ENCODE data around the gene ZNF774. TPM values are rescaled to one million over a fixed set of nuclear protein-coding genes. Genes with fewer than 3 reads are reported as not detected.

ZNF774 gene
- polyA plus RNA-seq, 4 donors, result 0.89 to 6.7 (median 1.7) TPM

DNA sequence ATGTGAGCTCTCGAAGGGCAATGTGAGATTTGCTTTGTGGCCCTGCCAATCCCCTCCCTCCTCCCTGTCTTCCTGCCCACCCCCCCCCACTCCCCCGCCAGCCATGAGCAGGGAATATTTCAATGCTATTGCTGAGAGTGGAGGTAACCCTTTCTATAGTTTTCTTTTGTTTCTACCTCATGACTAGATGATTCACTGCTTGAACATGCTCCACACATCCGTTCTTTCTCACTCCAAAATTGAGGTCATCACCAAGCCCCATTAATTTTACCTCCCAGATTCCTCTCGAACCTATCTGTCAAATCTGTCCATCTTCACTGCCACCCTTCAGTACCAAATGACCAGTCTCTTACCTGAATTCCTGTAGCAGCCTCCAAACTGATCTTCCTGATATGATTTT, 12.2 kb downstream of the ZNF774 start:
- H3K27me3 ChIP-seq (ENCODE audit: control insufficient read depth in 3 of 3, insufficient read depth in 3 of 3, low read length in 3 of 3), result no peaks in the 10 kb centered on the region
- no peak overlapping the region for H3K4me3 ChIP-seq (ENCODE audit: low read depth in 1 of 3, low read length in 3 of 3)
- H3K4me1 ChIP-seq (ENCODE audit: control insufficient read depth in 3 of 3, insufficient read depth in 2 of 3, low read depth in 1 of 3, low read length in 2 of 3), result peaks cover 0 to 6% (median 0%) of the 10 kb centered on the region in 3 donors
- H3K9me3 ChIP-seq (ENCODE audit: control insufficient read depth in 2 of 2, insufficient read depth in 1 of 2, low read depth in 1 of 2, low read length in 1 of 2), result no peaks in the 10 kb centered on the region
- DNase-seq, result no peak
- FAIRE-seq, result no peak
- WGBS, 3 donors, result 87 to 95% (median 90%) methylated on average over 4 of the region's 4 CpGs
- no peak overlapping the region for H3K27ac ChIP-seq (ENCODE audit: low read depth in 1 of 3, low read length in 2 of 3)
- peaks cover 0 to 23% (median 0%) of the 10 kb centered on the region in 3 donors for H3K36me3 ChIP-seq (ENCODE audit: control insufficient read depth in 3 of 3, insufficient read depth in 2 of 3, low read depth in 1 of 3, low read length in 3 of 3)

DNA sequence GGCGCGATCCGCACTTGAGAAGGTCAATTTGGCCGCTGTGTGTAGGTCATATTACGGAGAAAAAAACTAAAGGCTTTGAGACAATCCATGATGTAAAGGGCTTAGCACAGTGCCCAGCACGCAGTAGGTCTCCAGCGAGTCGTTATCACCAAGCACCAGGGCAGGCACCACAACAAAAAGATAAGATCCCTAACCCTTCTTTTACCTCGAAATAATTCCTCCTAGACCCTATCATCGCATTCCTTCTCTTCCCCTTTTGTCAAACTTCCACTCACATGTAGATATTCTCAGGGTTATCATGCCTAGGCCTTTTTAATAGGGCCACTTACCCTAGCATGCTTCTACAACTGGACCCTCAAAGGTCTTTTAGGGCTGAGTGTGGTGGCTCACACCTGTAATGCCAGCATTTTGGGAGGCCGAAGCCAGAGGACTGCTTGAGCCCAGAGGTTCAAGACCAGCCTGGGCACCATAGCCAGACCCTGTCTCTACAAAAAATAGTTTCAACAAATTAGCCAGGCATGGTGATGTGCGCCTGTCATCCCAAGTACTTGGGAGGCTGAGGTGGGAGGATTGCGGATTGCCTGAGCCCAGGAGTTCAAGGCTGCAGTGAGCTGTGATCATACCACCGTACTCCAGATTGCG, 13.5 kb downstream of the ZNF774 start:
- Histone ChIP-seq H3K4me3 (ENCODE audit: low read depth in 1 of 3, low read length in 3 of 3) (no peak overlapping the region), H3K4me1 (ENCODE audit: control insufficient read depth in 3 of 3, insufficient read depth in 2 of 3, low read depth in 1 of 3, low read length in 2 of 3) (peaks cover 0 to 6% (median 0%) of the 10 kb centered on the region in 3 donors), H3K36me3 (ENCODE audit: control insufficient read depth in 3 of 3, insufficient read depth in 2 of 3, low read depth in 1 of 3, low read length in 3 of 3) (peaks cover 0 to 15% (median 0%) of the 10 kb centered on the region in 3 donors), H3K27ac (ENCODE audit: low read depth in 1 of 3, low read length in 2 of 3) (no peak overlapping the region), H3K27me3 (ENCODE audit: control insufficient read depth in 3 of 3, insufficient read depth in 3 of 3, low read length in 3 of 3) (no peaks in the 10 kb centered on the region), H3K9me3 (ENCODE audit: control insufficient read depth in 2 of 2, insufficient read depth in 1 of 2, low read depth in 1 of 2, low read length in 1 of 2) (no peaks in the 10 kb centered on the region)
- WGBS, 3 donors, result 88 to 94% (median 93%) methylated on average over 15 of the region's 15 CpGs
- DNase-seq (no peak), FAIRE-seq (no peak)

DNA sequence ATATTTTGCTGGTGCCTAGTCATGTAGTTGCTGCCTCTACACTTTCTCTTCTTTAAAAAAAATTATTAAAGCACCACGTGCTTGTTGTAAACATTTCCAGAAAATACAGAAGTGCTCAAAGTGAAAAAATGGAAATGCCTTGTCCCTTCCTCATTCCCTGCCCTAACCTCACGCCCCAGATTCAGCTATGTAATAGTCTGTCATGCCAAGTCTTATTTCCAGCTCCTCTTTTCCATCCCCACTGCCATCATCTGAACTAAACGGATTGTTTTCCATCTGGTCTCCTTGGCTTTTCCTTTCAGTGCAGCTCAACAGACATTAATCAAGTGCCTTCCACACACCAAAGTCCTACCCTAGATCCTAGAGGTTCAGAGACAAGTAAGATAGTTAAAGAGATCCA, 15.5 kb downstream of the ZNF774 start:
- WGBS, 3 donors, result 46 to 67% (median 65%) methylated on average over 3 of the region's 3 CpGs
- Histone ChIP-seq H3K9me3 (ENCODE audit: control insufficient read depth in 2 of 2, insufficient read depth in 1 of 2, low read depth in 1 of 2, low read length in 1 of 2) (no peaks in the 10 kb centered on the region), H3K27me3 (ENCODE audit: control insufficient read depth in 3 of 3, insufficient read depth in 3 of 3, low read length in 3 of 3) (no peaks in the 10 kb centered on the region), H3K4me1 (ENCODE audit: control insufficient read depth in 3 of 3, insufficient read depth in 2 of 3, low read depth in 1 of 3, low read length in 2 of 3) (no peaks in the 10 kb centered on the region), H3K4me3 (ENCODE audit: low read depth in 1 of 3, low read length in 3 of 3) (no peak overlapping the region), H3K27ac (ENCODE audit: low read depth in 1 of 3, low read length in 2 of 3) (no peak overlapping the region), H3K36me3 (ENCODE audit: control insufficient read depth in 3 of 3, insufficient read depth in 2 of 3, low read depth in 1 of 3, low read length in 3 of 3) (peaks cover 0 to 3% (median 0%) of the 10 kb centered on the region in 3 donors)
- no peak for DNase-seq
- no peak for FAIRE-seq

DNA sequence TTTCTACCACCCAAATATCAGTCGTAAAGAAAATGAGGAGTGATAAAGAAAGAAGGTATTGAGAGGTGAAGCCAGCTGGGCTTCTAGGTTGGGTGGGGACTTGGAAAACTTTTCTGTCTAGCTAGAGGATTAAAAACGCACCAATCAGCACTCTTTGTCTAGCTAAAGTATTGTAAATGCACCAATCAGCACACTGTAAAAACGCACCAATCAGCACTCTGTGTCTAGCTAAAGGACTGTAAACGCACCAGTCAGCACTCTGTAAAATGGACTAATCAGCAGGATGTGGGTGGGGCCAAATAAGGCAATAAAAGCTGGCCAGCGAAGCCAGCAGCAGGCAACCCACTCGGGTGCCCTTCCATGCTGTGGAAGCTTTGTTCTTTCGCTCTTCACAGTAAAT, 23.0 kb downstream of the ZNF774 start:
- WGBS, 3 donors, result 96 to 98% (median 98%) methylated on average over 7 of the region's 7 CpGs
- FAIRE-seq (no peak), DNase-seq (no peak)
- peaks cover 0 to 20% of the 10 kb centered on the region in 2 donors for H3K9me3 ChIP-seq (ENCODE audit: control insufficient read depth in 2 of 2, insufficient read depth in 1 of 2, low read depth in 1 of 2, low read length in 1 of 2)
- no peak overlapping the region for H3K4me3 ChIP-seq (ENCODE audit: low read depth in 1 of 3, low read length in 3 of 3)
- H3K4me1 ChIP-seq (ENCODE audit: control insufficient read depth in 3 of 3, insufficient read depth in 2 of 3, low read depth in 1 of 3, low read length in 2 of 3), result no peaks in the 10 kb centered on the region
- H3K27me3 ChIP-seq (ENCODE audit: control insufficient read depth in 3 of 3, insufficient read depth in 3 of 3, low read length in 3 of 3), result no peaks in the 10 kb centered on the region
- H3K27ac ChIP-seq (ENCODE audit: low read depth in 1 of 3, low read length in 2 of 3), result no peak overlapping the region
- H3K36me3 ChIP-seq (ENCODE audit: control insufficient read depth in 3 of 3, insufficient read depth in 2 of 3, low read depth in 1 of 3, low read length in 3 of 3), result peaks cover 0 to 2% (median 0%) of the 10 kb centered on the region in 3 donors

DNA sequence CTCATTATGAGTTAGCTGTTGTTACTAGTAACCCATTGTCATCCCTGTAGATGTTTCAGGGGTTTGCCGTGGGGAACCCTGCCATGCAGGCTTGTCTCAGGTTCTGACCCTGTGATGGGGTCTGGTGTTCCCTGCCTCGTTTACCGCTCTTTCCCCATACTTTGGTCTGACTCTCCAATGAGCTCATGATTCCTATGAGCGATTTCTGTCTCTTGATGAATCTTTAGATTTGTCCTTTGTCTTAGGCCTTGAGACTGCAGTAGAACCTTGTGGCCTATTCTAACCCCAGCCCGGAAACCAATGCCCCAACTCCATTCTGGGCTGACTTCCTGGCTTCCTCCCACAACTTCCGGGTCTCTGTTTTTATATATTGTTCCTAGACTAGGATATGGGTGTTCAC, 24.7 kb downstream of the ZNF774 start:
- H3K27me3 ChIP-seq (ENCODE audit: control insufficient read depth in 3 of 3, insufficient read depth in 3 of 3, low read length in 3 of 3), result no peaks in the 10 kb centered on the region
- H3K4me1 ChIP-seq (ENCODE audit: control insufficient read depth in 3 of 3, insufficient read depth in 2 of 3, low read depth in 1 of 3, low read length in 2 of 3), result no peaks in the 10 kb centered on the region
- peaks cover 0 to 20% of the 10 kb centered on the region in 2 donors for H3K9me3 ChIP-seq (ENCODE audit: control insufficient read depth in 2 of 2, insufficient read depth in 1 of 2, low read depth in 1 of 2, low read length in 1 of 2)
- DNase-seq (peak in 1 of 2 donors; percentile 59), FAIRE-seq (no peak)
- peaks cover 0 to 2% (median 0%) of the 10 kb centered on the region in 3 donors for H3K36me3 ChIP-seq (ENCODE audit: control insufficient read depth in 3 of 3, insufficient read depth in 2 of 3, low read depth in 1 of 3, low read length in 3 of 3)
- no peak overlapping the region for H3K4me3 ChIP-seq (ENCODE audit: low read depth in 1 of 3, low read length in 3 of 3)
- H3K27ac ChIP-seq (ENCODE audit: low read depth in 1 of 3, low read length in 2 of 3), result peak overlapping the region in 1 of 3 donors; percentile 12
- 55 to 85% (median 70%) methylated on average over 6 of the region's 6 CpGs for WGBS, 3 donors

DNA sequence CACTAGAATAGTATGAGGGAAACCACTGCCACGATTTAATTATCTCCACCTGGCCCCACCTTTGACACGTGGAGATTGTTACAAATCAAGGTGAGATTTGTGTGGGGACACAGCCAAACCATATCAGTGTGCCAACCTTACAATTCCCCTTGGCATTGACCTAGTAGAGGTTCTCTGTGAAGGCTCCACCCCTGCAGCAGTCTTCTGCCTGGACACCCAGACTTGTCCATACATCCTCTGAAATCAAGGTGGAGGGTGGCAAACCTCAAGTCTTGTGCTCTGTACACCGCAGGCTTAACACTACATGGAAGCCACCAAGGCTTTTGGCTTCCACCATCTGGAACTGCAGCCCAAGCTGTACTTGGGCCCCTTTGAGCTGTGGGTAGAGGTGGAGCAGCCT, 27.2 kb downstream of the ZNF774 start:
- 59 to 83% (median 69%) methylated on average over 3 of the region's 3 CpGs for WGBS, 3 donors

DNA sequence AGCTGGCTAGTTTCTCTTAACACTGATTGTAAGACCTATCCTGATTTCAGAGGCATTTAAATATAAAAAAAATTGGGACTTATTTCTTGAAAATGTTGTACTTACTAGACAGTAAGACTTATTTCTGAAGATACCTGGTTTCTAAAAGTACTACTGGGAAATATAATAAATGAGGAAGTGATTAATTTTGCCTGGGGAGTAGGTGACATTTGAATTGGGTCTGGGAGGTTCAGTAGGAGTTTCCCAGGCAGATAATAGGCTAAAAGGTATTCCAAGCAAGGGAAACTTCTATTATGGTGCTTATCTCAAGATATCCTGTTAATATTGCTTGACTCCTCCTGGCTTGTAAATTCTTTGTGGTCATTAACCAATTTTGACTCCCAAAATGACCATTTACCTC, 29.4 kb downstream of the ZNF774 start:
- H3K4me3 ChIP-seq (ENCODE audit: low read depth in 1 of 3, low read length in 3 of 3), result no peak overlapping the region
- FAIRE-seq, result no peak
- no peak for DNase-seq
- H3K9me3 ChIP-seq (ENCODE audit: control insufficient read depth in 2 of 2, insufficient read depth in 1 of 2, low read depth in 1 of 2, low read length in 1 of 2), result peaks cover 0 to 16% of the 10 kb centered on the region in 2 donors
- no peak overlapping the region for H3K27ac ChIP-seq (ENCODE audit: low read depth in 1 of 3, low read length in 2 of 3)
- H3K4me1 ChIP-seq (ENCODE audit: control insufficient read depth in 3 of 3, insufficient read depth in 2 of 3, low read depth in 1 of 3, low read length in 2 of 3), result no peaks in the 10 kb centered on the region
- peaks cover 0 to 2% (median 0%) of the 10 kb centered on the region in 3 donors for H3K36me3 ChIP-seq (ENCODE audit: control insufficient read depth in 3 of 3, insufficient read depth in 2 of 3, low read depth in 1 of 3, low read length in 3 of 3)
- H3K27me3 ChIP-seq (ENCODE audit: control insufficient read depth in 3 of 3, insufficient read depth in 3 of 3, low read length in 3 of 3), result no peaks in the 10 kb centered on the region

More for the DNA sequence above, 27.2 kb downstream of the ZNF774 start:
- DNase-seq (no peak), FAIRE-seq (no peak)
- H3K9me3 ChIP-seq (ENCODE audit: control insufficient read depth in 2 of 2, insufficient read depth in 1 of 2, low read depth in 1 of 2, low read length in 1 of 2), result peaks cover 0 to 20% of the 10 kb centered on the region in 2 donors
- H3K4me3 ChIP-seq (ENCODE audit: low read depth in 1 of 3, low read length in 3 of 3), result no peak overlapping the region
- no peaks in the 10 kb centered on the region for H3K4me1 ChIP-seq (ENCODE audit: control insufficient read depth in 3 of 3, insufficient read depth in 2 of 3, low read depth in 1 of 3, low read length in 2 of 3)
- peaks cover 0 to 2% (median 0%) of the 10 kb centered on the region in 3 donors for H3K36me3 ChIP-seq (ENCODE audit: control insufficient read depth in 3 of 3, insufficient read depth in 2 of 3, low read depth in 1 of 3, low read length in 3 of 3)
- H3K27ac ChIP-seq (ENCODE audit: low read depth in 1 of 3, low read length in 2 of 3), result no peak overlapping the region
- no peaks in the 10 kb centered on the region for H3K27me3 ChIP-seq (ENCODE audit: control insufficient read depth in 3 of 3, insufficient read depth in 3 of 3, low read length in 3 of 3)

DNA sequence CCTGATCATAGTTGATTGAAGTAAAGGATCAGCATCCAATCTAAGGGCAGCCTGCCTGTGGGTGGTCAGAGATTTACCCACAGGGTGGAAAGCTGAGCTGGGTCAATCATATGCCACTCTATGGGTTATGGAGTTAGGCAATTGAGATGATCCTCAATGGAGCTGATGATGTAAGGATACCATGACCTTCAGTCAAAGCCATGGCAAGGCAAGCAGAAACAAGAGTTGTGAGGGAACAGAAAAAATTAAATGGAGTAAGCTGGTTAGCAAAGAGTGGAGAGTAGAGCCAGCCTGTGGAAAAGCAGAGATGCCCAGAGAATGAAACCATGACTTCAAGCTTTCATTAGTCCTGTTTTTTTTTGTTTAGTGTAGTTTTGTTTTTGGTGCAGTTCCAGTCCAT, 30.2 kb downstream of the ZNF774 start:
- H3K27me3 ChIP-seq (ENCODE audit: control insufficient read depth in 3 of 3, insufficient read depth in 3 of 3, low read length in 3 of 3), result no peaks in the 10 kb centered on the region
- no peak for FAIRE-seq
- peaks cover 0 to 2% (median 0%) of the 10 kb centered on the region in 3 donors for H3K36me3 ChIP-seq (ENCODE audit: control insufficient read depth in 3 of 3, insufficient read depth in 2 of 3, low read depth in 1 of 3, low read length in 3 of 3)
- no peak overlapping the region for H3K4me3 ChIP-seq (ENCODE audit: low read depth in 1 of 3, low read length in 3 of 3)
- no peaks in the 10 kb centered on the region for H3K4me1 ChIP-seq (ENCODE audit: control insufficient read depth in 3 of 3, insufficient read depth in 2 of 3, low read depth in 1 of 3, low read length in 2 of 3)
- H3K9me3 ChIP-seq (ENCODE audit: control insufficient read depth in 2 of 2, insufficient read depth in 1 of 2, low read depth in 1 of 2, low read length in 1 of 2), result peaks cover 0 to 16% of the 10 kb centered on the region in 2 donors
- no peak for DNase-seq
- no peak overlapping the region for H3K27ac ChIP-seq (ENCODE audit: low read depth in 1 of 3, low read length in 2 of 3)

DNA sequence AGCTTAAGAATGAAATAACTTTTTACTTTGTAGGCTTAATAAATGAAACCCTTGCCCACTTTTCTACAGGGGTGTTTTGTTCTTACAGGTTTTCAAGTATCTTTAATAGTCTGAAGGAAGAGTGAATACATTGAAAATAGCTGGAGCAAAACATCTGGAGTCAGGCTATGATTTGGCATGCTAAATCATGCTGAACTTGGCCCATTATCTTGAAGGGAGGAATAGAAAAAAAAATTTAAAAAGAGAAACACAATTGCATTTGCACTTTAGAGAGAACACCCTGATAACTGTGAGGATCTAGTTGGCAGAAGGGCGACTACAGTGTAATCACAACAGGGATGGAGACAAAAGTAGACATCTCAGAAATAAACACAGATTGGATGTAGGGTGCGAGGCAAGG, 34.1 kb downstream of the ZNF774 start:
- Histone ChIP-seq H3K4me3 (ENCODE audit: low read depth in 1 of 3, low read length in 3 of 3) (no peak overlapping the region), H3K27me3 (ENCODE audit: control insufficient read depth in 3 of 3, insufficient read depth in 3 of 3, low read length in 3 of 3) (no peaks in the 10 kb centered on the region), H3K4me1 (ENCODE audit: control insufficient read depth in 3 of 3, insufficient read depth in 2 of 3, low read depth in 1 of 3, low read length in 2 of 3) (peaks cover 0 to 11% (median 7%) of the 10 kb centered on the region in 3 donors), H3K27ac (ENCODE audit: low read depth in 1 of 3, low read length in 2 of 3) (no peak overlapping the region), H3K9me3 (ENCODE audit: control insufficient read depth in 2 of 2, insufficient read depth in 1 of 2, low read depth in 1 of 2, low read length in 1 of 2) (no peaks in the 10 kb centered on the region), H3K36me3 (ENCODE audit: control insufficient read depth in 3 of 3, insufficient read depth in 2 of 3, low read depth in 1 of 3, low read length in 3 of 3) (peaks cover 0 to 5% (median 0%) of the 10 kb centered on the region in 3 donors)
- FAIRE-seq, result no peak
- no peak for DNase-seq
- 72 to 90% (median 77%) methylated on average over 2 of the region's 2 CpGs for WGBS, 3 donors
